PFSK-1 (cell line): Measurements from ENCODE around the gene SLC22A23.

ENCODE experiments used
- FOXP2 ChIP-seq: optimal IDR thresholded peaks from 2 replicates; pipeline ENCODE3; 2011; ENCODE audit warnings: borderline replicate concordance, control low read depth, inconsistent platforms; ENCODE audit not compliant: insufficient read depth; ENCODE audit errors: extremely low read length, extremely low read depth
- POLR2AphosphoS5 ChIP-seq: IDR thresholded peaks from 2 replicates; pipeline ENCODE4 v1.6.1; 2012; ENCODE audit warnings: low read depth, mild to moderate bottlenecking, control low read depth, low read length, moderate library complexity
- SIN3A ChIP-seq: IDR thresholded peaks from 2 replicates; pipeline ENCODE4 v1.6.1; 2012; ENCODE audit warnings: mild to moderate bottlenecking, low read length, moderate library complexity, borderline replicate concordance; ENCODE audit not compliant: insufficient read depth
- TAF1 ChIP-seq: IDR thresholded peaks from 2 replicates; pipeline ENCODE4 v1.6.1; 2012; ENCODE audit warnings: low read length, control low read depth, borderline replicate concordance; ENCODE audit not compliant: insufficient read depth
- TF ChIP-seq, protein P1 (sequence below), 2 experiments: IDR thresholded peaks; 2 replicates each; pipeline versions ENCODE4 v1.6.1 to v1.8.0; 2011 to 2012; ENCODE audit warnings: low read depth in 2 of 2, low read length in 2 of 2, control low read depth in 1 of 2, inconsistent platforms in 1 of 2, mild to moderate bottlenecking in 1 of 2, moderate library complexity in 1 of 2; ENCODE audit not compliant: insufficient read depth in 1 of 2

SLC22A23 gene

DNA sequence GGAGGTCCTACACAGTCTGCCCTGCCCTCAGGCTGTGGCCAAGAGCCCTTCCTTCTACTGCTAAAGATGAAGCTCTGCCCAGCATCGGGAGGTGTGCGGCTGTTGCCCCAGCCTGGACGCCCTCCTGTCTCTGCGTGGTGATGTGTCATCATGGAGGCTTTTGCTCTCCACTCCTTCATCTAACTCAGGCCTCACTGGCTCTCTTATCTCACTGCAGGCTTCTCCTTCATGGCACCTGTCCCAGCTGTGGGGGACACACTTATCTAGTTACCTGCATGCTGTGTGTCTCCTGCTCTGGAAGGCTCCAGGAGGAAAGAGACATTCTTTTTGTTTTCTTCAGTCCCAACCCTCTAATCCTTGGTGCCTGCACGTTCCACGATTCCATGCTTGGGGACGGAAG lies 109.0 kb downstream of the SLC22A23 start:
- TF ChIP-seq TAF1 = no peak
- TF ChIP-seq SIN3A = no peak
- no peak for TF ChIP-seq POLR2AphosphoS5
- TF ChIP-seq, protein P1, sequence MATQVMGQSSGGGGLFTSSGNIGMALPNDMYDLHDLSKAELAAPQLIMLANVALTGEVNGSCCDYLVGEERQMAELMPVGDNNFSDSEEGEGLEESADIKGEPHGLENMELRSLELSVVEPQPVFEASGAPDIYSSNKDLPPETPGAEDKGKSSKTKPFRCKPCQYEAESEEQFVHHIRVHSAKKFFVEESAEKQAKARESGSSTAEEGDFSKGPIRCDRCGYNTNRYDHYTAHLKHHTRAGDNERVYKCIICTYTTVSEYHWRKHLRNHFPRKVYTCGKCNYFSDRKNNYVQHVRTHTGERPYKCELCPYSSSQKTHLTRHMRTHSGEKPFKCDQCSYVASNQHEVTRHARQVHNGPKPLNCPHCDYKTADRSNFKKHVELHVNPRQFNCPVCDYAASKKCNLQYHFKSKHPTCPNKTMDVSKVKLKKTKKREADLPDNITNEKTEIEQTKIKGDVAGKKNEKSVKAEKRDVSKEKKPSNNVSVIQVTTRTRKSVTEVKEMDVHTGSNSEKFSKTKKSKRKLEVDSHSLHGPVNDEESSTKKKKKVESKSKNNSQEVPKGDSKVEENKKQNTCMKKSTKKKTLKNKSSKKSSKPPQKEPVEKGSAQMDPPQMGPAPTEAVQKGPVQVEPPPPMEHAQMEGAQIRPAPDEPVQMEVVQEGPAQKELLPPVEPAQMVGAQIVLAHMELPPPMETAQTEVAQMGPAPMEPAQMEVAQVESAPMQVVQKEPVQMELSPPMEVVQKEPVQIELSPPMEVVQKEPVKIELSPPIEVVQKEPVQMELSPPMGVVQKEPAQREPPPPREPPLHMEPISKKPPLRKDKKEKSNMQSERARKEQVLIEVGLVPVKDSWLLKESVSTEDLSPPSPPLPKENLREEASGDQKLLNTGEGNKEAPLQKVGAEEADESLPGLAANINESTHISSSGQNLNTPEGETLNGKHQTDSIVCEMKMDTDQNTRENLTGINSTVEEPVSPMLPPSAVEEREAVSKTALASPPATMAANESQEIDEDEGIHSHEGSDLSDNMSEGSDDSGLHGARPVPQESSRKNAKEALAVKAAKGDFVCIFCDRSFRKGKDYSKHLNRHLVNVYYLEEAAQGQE (IDR thresholded peaks at IDR 0.05; ENCODE audit: insufficient read depth in 1 of 2, low read depth in 2 of 2, low read length in 2 of 2) = no peak
- no peak for TF ChIP-seq FOXP2

DNA sequence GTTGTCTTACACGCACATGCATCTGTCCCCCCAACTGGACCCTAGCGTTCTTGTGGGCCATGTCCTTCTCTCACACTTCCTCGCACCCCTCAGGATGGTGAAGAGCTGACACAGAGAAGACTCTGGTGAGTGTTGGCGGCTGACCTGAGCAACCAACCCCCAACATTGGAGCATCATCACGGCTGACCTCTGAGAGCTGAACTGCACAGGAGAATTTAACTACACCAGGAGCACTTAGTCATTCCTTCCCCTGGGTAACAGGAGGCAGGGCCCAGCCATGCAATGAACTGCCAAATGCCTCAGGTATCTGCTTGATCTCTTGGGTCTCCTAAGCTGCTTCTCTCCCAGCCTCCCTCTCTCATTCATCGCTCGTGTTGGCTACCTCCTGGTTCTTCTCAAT lies 109.6 kb downstream of the SLC22A23 start:
- TF ChIP-seq POLR2AphosphoS5 (no peak), SIN3A (no peak), FOXP2 (no peak), TAF1 (no peak)
- TF ChIP-seq, protein P1 (IDR thresholded peaks at IDR 0.05; ENCODE audit: insufficient read depth in 1 of 2, low read depth in 2 of 2, low read length in 2 of 2) = no peak

DNA sequence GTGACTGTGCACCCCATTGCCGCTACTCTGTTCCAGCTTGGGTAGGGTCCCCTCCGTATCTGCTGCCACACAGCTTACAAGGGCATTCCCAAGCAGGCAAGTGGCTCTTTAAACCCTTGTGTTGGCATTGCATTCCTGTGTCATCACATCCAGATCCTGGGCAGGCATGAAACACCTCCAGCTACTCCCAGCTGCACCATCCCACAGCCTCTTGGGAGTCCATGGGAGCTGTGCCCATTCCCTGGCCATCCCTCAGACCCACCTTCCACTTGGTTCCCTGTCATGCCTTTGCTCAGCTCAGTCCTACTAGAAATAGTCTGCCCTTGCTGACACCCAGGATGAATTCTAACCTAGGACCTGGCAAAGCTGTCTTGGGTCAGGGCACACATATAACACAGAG lies 110.4 kb downstream of the SLC22A23 start:
- TF ChIP-seq TAF1 (no peak), POLR2AphosphoS5 (no peak), FOXP2 (no peak), SIN3A (no peak)
- TF ChIP-seq, protein P1 (IDR thresholded peaks at IDR 0.05; ENCODE audit: insufficient read depth in 1 of 2, low read depth in 2 of 2, low read length in 2 of 2) = no peak

DNA sequence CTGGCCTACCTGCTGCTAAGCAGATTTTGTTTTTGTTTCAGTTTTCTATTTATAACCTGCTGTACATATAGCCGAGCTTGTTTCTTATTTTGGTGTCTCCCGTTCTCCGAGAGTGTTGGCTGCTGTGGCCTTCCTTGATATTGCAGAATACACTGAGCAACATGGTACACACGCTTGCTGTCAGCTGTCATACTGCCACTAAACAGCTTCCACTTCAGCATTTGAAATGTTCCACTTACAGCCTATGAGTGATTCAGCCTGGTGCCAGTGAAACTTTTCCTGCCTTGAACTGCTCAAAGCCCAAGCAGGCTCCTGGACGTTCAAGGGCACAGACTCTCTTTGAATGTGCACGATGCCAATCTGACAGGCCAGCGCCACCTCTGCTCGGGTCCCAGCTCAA lies 111.0 kb downstream of the SLC22A23 start:
- TF ChIP-seq SIN3A (no peak), FOXP2 (no peak), TAF1 (no peak), POLR2AphosphoS5 (no peak)
- TF ChIP-seq, protein P1 (IDR thresholded peaks at IDR 0.05; ENCODE audit: insufficient read depth in 1 of 2, low read depth in 2 of 2, low read length in 2 of 2) = no peak
